HG03460 (cell line): ENCODE data around the gene ZNF536.

Experiments used
- ATAC-seq: cut with Tn5 transposase; IDR thresholded peaks from one replicate; pipeline ENCODE4 v1.9.1; 2021; ENCODE audit not compliant: unreplicated experiment

Gene ZNF536

DNA sequence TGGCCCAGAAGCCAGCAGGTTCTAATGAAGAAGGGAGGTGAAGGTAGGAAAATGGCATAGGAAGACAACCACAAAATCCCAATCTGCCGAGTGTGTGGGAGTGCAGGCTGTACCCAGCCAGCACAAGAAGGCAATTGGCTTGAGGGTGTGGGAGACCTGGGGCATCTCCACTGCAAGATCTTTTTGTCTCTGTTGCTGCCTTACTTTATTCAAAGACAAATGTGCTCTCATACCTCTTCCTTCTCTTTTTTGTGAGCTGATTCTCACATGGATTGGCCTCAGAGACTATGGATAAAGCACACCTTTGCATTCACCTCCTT is 183.6 kb downstream of the ZNF536 start:
- ATAC-seq, result no peak

DNA sequence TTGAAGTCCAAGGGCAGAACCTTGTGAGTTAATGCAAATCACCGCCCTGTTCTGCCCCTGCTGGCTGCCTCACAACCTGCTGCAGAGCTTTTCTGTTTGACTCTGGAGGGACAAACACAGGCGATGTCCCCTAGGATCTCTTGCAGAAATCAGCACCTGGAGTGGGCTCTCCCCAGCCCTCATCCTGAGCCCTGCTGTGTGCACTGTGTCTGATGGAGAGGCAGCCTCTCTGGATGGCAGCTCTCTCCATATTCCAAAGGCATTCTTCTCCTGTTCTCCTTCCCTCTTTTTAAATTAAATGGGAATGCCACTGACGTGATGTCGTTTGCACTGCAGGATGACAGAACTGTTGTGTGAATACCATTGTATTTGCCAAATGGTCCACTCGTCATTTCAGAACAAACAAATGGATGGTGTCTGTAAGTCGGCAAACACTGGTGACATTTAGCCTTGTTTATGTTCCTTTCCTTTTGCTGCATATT is 184.1 kb downstream of the ZNF536 start:
- ATAC-seq, result no peak

DNA sequence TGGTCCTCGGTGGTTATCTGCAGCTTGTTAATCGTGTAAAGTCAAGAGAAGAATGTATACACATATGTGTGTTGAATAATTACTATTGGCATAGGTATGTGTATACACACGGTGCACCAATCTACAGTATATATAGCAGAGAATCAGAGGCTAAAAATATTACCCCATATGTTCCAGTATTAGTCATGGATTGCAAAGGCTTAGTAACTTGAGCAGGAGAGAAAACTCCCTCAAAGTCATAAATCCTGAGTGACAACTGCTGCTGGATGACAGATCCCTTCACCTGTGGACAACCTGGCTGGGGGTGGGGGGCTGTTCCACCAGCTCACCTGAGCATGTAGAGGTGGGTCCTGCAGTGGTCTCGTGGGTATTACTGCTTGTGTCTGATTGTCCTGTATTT is 185.0 kb downstream of the ZNF536 start:
- ATAC-seq, result no peak

GRCh38 chr19:30557927-30558557 is 185.9 kb downstream of the ZNF536 start:
- ATAC-seq, result no peak

DNA sequence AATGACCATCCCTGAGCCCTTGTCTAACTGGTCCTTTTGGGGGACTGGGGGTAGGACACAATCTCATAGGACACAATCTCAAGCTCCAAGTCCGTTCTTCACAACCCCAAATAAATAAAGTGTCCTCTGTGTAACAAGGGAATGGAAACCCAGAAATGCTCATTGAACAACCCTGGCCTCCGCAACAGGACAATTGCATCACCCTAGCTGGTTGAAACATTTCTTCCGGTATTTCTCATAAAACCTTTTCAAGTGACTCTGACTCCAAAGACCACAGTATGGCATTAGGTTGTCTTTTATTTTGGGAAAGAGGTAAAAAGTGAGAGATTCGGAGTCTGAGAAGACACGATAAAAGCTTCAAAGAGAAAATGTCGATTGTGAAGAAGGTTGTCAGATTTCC is 186.6 kb downstream of the ZNF536 start:
- ATAC-seq, result no peak

GRCh38 chr19:30559446-30559845 is 187.3 kb downstream of the ZNF536 start:
- ATAC-seq, result no peak

DNA sequence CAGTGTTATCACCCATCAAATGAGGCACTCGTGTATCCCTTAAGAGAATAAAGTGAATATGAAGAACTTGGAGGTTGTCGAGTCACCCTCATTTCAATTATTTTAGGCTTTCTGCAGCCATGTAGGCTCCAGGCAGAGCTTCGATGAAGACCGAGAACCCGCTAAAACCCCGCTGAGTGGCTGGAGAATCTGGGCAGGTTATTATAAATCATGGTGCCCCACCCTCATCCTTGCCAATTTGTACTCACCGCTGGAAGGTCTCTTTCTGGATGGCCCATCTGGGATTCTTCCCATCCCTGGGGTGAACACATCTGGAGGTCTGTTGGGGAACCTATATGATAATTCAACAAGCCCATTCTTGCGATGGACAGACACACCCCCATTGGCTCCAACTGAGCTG is 190.8 kb downstream of the ZNF536 start:
- ATAC-seq, result no peak

DNA sequence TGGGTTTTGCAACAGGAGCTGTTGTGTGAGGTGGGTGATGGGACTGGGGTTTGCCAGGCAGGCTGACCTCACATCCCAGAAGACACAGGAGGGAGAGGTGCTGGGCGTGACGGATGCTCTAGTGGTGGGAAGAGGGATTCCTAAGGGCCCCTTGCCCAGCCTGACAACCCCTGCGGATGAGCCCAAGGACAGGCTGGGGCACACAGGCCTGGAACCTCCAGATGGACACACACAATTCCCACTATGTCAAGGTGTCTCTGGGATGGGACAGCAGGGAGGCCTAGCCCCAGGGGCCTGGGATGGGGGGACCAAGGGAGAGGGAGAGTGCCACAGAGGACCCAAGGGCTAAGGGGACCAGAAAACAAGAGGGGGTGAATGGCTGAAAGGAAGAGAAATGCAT is 191.5 kb downstream of the ZNF536 start:
- ATAC-seq, result no peak

GRCh38 chr19:30564551-30565011 is 192.4 kb downstream of the ZNF536 start:
- no peak for ATAC-seq

- no peak for ATAC-seq
Measured at GRCh38 chr19:30565636-30566035, 193.5 kb downstream of the ZNF536 start.

DNA sequence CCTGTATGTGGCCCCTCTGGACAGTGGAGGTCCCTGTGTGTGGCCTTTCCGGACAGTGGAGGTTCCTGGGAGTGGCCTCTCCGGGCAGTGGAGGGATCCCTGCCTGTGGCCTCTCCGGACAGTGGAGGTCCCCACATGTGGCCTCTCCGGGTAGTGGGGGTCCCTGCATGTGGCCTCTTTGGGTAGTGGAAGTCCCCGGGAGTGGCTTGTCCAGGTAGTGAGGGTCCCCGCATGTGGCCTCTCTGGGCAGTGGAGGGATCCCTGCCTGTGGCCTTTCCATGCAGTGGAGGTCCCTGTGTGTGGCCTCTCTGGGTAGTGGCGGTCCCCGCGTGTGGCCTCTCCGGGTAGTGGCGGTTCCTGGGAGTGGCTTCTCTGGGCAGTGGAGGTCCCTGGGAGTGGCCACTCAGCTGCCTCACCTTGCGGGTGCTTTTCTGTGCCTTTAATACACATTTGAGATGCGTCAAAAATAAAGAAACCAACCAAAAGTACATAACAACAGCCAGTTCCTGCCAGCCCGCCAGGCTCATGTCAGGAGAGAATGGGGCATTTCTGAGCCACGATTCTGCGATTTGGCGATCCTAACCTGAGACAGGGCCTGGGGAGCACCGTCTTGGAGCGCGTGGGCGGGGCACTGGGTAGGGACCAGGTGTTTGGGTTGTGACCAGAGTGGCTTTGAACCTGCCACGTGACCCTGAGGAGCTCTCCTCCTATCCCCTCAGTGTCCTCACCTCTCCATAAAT is 194.7 kb downstream of the ZNF536 start:
- ATAC-seq, result no peak

GRCh38 chr19:30567536-30568232 is 195.5 kb downstream of the ZNF536 start:
- ATAC-seq, result no peak

DNA sequence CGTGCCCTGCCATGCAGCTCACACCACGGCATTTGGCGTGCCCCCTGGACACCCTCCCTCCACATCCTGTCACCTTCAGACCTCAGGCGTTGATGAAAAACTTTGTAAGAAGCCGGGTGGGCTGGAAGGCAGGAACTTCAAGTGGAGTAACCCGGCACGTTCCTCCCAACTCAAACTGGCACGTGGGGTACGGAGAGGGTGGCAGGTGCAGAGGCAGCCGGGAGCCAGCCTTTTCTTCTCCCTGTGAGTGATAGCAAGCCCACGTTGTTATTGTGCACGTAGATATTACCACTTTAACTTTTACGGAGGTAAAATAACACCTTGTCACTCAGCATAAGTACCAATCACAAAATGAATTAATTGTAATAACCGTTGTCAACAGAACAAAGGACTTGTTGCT is 198.0 kb downstream of the ZNF536 start:
- no peak for ATAC-seq

DNA sequence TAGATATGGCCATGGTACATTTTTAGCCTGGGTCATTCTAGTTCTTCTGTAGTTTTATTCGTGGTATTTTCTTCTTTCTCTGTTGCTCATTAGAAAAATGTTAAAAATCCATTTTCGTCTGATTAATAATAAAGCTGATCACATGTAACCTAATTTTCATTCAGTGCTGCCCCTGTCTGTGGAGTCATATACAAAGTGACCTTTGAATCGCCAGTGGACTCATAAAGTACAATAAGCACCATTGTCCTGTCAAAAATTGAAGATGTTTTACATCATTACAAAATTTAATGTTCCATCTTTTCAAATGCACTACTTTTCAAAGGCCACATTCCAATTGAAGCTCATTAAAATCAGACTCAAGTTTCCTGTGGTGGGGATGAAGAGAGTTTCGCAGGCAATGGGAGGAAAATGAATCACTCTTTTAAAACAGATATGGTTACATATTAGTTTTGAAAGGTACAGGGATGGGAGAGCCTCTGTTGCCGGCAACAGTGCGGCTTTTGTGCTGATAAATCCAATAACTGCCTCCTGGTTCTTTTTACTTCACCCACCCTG is 205.4 kb downstream of the ZNF536 start:
- no peak for ATAC-seq

DNA sequence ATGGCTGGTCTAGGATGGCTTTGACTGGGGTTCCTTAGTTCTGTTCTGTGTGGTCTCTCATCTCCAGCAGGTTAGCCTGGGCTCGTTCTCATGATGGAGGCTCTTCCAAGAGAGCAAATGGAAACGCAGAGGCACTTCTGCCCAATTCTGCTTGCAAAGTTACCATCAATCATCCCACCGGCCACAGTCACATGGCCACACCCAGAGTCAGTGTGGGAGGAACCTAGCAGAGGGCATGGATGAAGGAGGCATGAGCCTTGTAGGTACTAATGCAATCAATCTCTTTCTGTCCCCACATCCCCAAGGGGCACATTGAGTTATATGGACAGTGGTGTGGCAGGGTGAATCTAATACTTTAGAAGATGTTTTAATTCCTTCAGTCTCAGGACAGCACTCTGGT is 207.2 kb downstream of the ZNF536 start:
- no peak for ATAC-seq

DNA sequence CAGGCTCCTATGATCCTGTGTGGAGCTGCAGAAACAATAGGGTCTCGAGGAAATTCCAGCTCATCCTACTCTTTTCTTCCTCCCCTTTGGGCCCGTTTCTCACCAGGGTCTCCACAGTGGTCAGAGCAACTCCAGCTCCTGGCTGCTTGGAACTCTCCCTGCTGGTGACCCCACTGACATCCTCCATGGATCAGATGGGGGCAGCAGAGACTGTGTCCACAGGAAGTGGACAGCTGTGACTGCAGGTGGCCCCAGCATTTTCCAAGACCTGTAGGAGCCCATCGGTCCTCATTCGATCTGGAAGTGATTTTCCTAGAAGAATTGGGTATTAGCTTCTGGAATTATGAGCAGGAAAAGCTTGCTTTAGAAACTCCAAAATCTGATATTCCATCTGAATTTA is 208.5 kb downstream of the ZNF536 start:
- no peak for ATAC-seq

GRCh38 chr19:30584090-30584489 is 211.9 kb downstream of the ZNF536 start:
- no peak for ATAC-seq

DNA sequence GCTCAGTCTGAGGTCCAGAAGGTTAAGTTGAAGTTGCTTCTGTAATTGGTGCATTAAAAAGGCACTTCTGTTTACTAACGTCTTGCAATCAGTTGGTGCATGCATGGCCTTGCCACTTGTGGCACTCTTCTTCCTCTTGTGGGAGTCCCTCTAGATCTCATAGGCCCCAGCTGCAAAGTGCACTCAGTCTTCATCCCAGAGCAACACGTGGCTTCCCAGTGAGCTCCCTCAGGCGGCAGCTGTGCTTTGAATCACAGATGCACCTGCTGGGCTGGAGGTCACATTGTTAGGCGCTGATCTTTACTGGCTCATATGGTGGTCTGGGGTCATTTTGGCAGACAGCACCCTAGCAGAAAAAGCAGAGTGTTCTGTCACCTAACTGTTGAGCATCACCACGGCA is 215.7 kb downstream of the ZNF536 start:
- ATAC-seq, result no peak

DNA sequence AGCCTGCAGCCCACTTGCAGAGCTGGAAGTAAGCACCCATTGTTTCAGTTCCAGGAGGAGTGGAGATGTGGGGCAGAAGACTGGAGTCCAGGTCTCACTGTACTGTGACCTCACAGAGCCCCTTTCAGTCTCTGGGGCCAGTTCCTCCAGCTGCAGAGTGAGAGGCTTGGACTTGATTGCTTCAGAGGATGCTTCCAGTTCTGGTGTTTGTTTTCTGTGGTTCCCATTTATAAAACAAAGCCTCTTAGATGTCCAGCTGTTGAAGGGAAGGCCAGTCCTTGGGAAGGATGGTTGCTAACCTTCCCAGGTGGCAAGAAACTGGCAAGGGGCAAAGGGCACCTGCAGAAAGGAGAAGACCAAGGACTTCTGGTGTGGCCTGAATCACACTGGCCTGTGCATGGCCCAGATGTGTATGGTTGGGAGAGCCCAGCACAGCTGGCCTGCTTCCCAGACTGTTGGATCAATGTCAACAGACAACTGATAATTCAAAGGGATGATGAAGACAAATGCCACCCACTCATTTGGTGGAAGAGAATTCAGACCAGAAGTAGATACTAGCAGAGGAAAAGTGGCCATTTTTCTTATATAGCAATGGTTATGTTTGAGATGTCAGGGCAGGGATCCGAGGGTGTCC is 218.5 kb downstream of the ZNF536 start:
- ATAC-seq, result no peak

DNA sequence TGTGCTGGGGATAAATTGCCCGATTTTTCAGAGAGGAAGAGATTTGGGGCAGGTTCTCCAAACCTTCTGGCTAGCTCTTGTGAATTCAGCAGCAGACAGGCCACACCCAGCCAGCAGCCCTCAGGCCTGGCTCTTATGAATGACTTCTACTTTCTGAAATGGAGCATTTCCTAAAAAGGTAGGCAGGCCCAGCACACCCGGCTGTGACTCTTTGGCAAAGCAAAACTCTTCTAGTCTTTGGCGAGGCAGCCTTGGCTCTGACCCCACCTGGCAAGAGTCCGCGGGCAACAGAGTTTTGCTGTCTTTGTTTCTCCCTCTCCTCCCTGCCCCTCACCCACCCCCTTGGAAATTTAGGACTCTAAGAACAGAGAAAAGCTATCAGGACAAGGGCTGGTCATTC is 221.2 kb downstream of the ZNF536 start:
- ATAC-seq, result no peak

DNA sequence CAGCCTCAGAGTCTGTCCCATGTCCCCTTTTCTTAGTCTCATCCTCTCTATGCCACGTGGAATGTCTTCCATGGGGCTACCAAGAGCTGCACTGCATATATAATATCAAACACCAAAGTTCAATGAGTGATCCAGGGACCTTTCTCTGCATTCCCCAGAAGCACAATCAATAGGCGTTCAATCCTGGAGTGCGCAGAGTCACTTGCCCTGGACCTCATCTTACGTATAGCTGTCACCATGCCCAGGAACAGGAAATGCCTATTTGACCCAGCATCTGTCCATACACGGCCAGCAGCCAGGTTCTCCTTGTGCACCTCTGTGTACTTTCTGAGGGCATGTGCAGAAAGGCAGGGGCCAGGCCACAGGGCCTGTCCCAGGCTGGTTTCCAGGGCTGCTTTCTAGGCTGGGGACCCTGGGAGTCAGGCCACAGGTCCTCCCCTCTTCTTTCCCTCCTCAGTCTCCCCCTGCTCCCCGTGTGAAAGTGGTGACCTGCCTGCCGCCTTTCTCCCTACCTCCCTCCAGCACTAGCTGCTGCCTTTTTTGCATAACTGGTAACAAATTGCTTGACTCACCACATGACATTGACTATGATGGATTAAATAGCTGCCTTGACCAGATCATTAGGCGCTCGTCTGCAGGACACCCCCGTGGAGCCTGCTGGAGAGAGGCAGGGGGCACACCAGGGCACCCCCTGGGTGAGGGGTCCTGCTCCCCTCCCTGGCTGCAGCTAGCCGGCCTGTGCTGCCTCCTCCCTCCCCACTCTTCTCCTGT is 222.0 kb downstream of the ZNF536 start:
- ATAC-seq, result no peak
